Measurements from ENCODE around the gene SPTBN4. TPM values are rescaled to one million over a fixed set of nuclear protein-coding genes. Genes with fewer than 3 reads are reported as not detected.

The SPTBN4 gene
- total and polyA plus RNA-seq, 2 of the 4 experiments (the other 2 are of a cell fraction) = 0.72 to 0.91 TPM

- CTCF ChIA-PET = no interaction called here
These were observed 5.1 kb upstream of the SPTBN4 start for GRCh38 chr19:40461669-40462221.

More at GRCh38 chr19:40461669-40462221, 5.1 kb upstream of the SPTBN4 start:
- no peak overlapping the region for H2BK20ac ChIP-seq (ENCODE audit: low read depth, low read length)
- no peak for DNase-seq
- H4K91ac ChIP-seq (ENCODE audit: insufficient read depth, low read depth, low read length) = no peak overlapping the region
- no peak overlapping the region for H2BK15ac ChIP-seq (ENCODE audit: low read depth, low read length)
- WGBS, 2 experiments (ENCODE audit: extremely low coverage in 2 of 2, insufficient read length in 1 of 2) = 80% methylated on average over 1 of the region's 7 CpGs; no CpG with 5 or more reads in 1 of the 2 experiments
- intact Hi-C loops (cut with micrococcal nuclease) (loop anchor here (10.0 kb wide), 1 partner anchor 63 kb away; no protein-coding TSS in a partner anchor), dilution Hi-C loops (cut with HindIII; ENCODE audit: low sequenced_read_pairs, unreplicated experiment) (no loop called here), in situ Hi-C loops (cut with MboI; ENCODE audit: low sequenced_read_pairs) (no loop called here)
- no peak overlapping the region for H3K9ac ChIP-seq (ENCODE audit: low read depth, low read length)
- peaks cover 0 to 31% of the 10 kb centered on the region in 2 experiments; a peak in 3 of 4 replicates for H3K79me1 ChIP-seq (ENCODE audit: low read depth in 1 of 2, low read length in 2 of 2)
- peak overlapping the region; percentile 78 for H2AK9ac ChIP-seq (replicated peaks; ENCODE audit: low read depth, low read length, poor library complexity)
- peaks cover 3% of the 10 kb centered on the region; the same call in 1 of the 2 replicates for H3K36me3 ChIP-seq (ENCODE audit: control insufficient read depth, insufficient read depth, low read length)
- H3K27me3 ChIP-seq (ENCODE audit: control insufficient read depth, insufficient read depth, low read length) = peaks cover 5% of the 10 kb centered on the region; the same call in 1 of the 2 replicates
- H3K4ac ChIP-seq (ENCODE audit: low read depth, low read length) = no peak overlapping the region
- peaks cover 15% of the 10 kb centered on the region for H3K4me1 ChIP-seq (ENCODE audit: control insufficient read depth, insufficient read depth, low read length)
- H3K23ac ChIP-seq (ENCODE audit: low read depth, low read length) = no peak overlapping the region
- BruUV-seq (replicated peaks) = no TSS peak
- POLR2A ChIA-PET (ENCODE audit: unreplicated experiment) = no interaction called here
- no peak overlapping the region for H3K4me3 ChIP-seq (ENCODE audit: insufficient read depth, low read depth, low read length)
- H2AK5ac ChIP-seq (ENCODE audit: low read depth, low read length) = no peak overlapping the region
- H4K8ac ChIP-seq (ENCODE audit: low read depth in 2 of 2, low read length in 2 of 2) = no peak overlapping the region
- no peak for ATAC-seq (ENCODE audit: low read depth)
- H2AFZ ChIP-seq (replicated peaks; ENCODE audit: low read length, poor library complexity) = no peak overlapping the region
- no peak overlapping the region for H4K5ac ChIP-seq (ENCODE audit: low read depth, low read length)
- H3K4me2 ChIP-seq (ENCODE audit: low read depth, low read length) = no peak overlapping the region
- TF ChIP-seq BHLHE40 (IDR thresholded peaks at IDR 0.05; ENCODE audit: low read depth, low read length) (no peak), CHD1 (IDR thresholded peaks at IDR 0.05; ENCODE audit: low read depth, low read length) (no peak), CEBPB (IDR thresholded peaks at IDR 0.05; ENCODE audit: low read depth, low read length) (no peak), SMC3 (IDR thresholded peaks at IDR 0.05; ENCODE audit: low read depth, low read length) (no peak), USF2 (IDR thresholded peaks at IDR 0.05; ENCODE audit: low read depth, low read length) (no peak), NFE2L2 (IDR thresholded peaks at IDR 0.05; ENCODE audit: low read depth, low read length) (no peak)
- no peak overlapping the region for H2BK5ac ChIP-seq (ENCODE audit: low read depth, low read length, poor library complexity, severe bottlenecking)
- H3K9me1 ChIP-seq (ENCODE audit: insufficient read depth, low read length) = peaks cover 11% of the 10 kb centered on the region
- H3K56ac ChIP-seq (ENCODE audit: extremely low read depth, insufficient read depth, low read length) = no peak overlapping the region
- no peak overlapping the region for H3K18ac ChIP-seq (ENCODE audit: low read depth, low read length)
- no peaks in the 10 kb centered on the region for H3K9me3 ChIP-seq (ENCODE audit: control insufficient read depth, insufficient read depth, low read length)
- H3K14ac ChIP-seq (replicated peaks; ENCODE audit: low read depth, low read length) = no peak overlapping the region
- no peak overlapping the region for H2BK120ac ChIP-seq (ENCODE audit: low read depth, low read length)
- H3K27ac ChIP-seq (ENCODE audit: insufficient read depth, low read length) = no peak overlapping the region
- H4K20me1 ChIP-seq (ENCODE audit: insufficient read depth, low read length) = peaks cover 9% of the 10 kb centered on the region; the same call in 1 of the 2 replicates
